Transverse colon (tissue), 4 donors: ENCODE data around the gene BPIFB2. TPM values are rescaled to one million over a fixed set of nuclear protein-coding genes. Genes with fewer than 3 reads are reported as not detected.

Experiments
- DNase-seq: peaks from one replicate; pipeline ENCODE4 v3.0.0-alpha.2; 2019
- H3K27ac ChIP-seq, 4 donors: fragments of 200-600 bp; sonication (generic); 2 replicates each; pipeline ENCODE4 v1.5.1; 2016 to 2018; ENCODE audit warnings: inconsistent platforms in 4 of 4
- H3K27me3 ChIP-seq: fragments of 200-600 bp; sonication (generic); 2 replicates; pipeline ENCODE4 v1.5.1; 2017; ENCODE audit warnings: inconsistent platforms
- H3K36me3 ChIP-seq, 4 donors: fragments of 200-600 bp; sonication (generic); 2 replicates each; pipeline ENCODE4 v1.5.1; 2017 to 2019; ENCODE audit warnings: inconsistent platforms in 4 of 4
- H3K4me1 ChIP-seq, 4 donors: fragments of 200-600 bp; sonication (generic); 2 replicates each; pipeline ENCODE4 v1.5.1; 2017 to 2020; ENCODE audit warnings: inconsistent platforms in 4 of 4
- H3K4me3 ChIP-seq, 4 donors: fragments of 200-600 bp; sonication (generic); 1 replicate in 1 of 4; 2 replicates in 3 of 4; pipeline versions ENCODE4 v1.5.1 to v1.6.1; 2017 to 2019; ENCODE audit warnings: inconsistent platforms in 4 of 4
- H3K9me3 ChIP-seq, 2 donors: fragments of 200-600 bp; sonication (generic); 2 replicates each; pipeline ENCODE4 v1.5.1; 2017 to 2019; ENCODE audit warnings: inconsistent platforms in 2 of 2
- CTCF ChIP-seq, 5 experiments: fragments of 200-600 bp in 3 of 5; fragments of 450-650 bp in 2 of 5; sonication (generic) in 3 of 5; IDR thresholded peaks; 1 replicate in 2 of 5; 2 replicates in 3 of 5; pipeline ENCODE4 v1.5.1; 2016 to 2017; ENCODE audit warnings: antibody characterized with exemption in 5 of 5, inconsistent platforms in 3 of 5, mild to moderate bottlenecking in 2 of 5, moderate library complexity in 1 of 5
- EP300 ChIP-seq: sonication (generic); formaldehyde crosslinking; IDR thresholded peaks from one replicate; pipeline ENCODE4 v1.6.1; 2017; ENCODE audit warnings: antibody characterized with exemption, low read depth
- POLR2A ChIP-seq: fragments of 450-650 bp; IDR thresholded peaks from one replicate; pipeline ENCODE4 v1.6.1; 2016; ENCODE audit warnings: antibody characterized with exemption, mild to moderate bottlenecking, moderate library complexity
- POLR2AphosphoS5 ChIP-seq, 3 donors: sonication (generic); formaldehyde crosslinking; IDR thresholded peaks; one replicate each; pipeline ENCODE4 v1.6.1; 2016; ENCODE audit warnings: antibody characterized with exemption in 3 of 3
- WGBS, 2 donors: methylation state at CpG; one replicate each; pipeline ENCODE4 v1.1.5; 2018; ENCODE audit warnings: low coverage in 1 of 2; 5-methylcytosine and 5-hydroxymethylcytosine counted together
- in situ Hi-C, 4 donors: fragments of 200-750 bp; cut with MboI; loops; one replicate each; pipeline versions ENCODE4 v1.15.0 to v1.15.1; 2017; ENCODE audit warnings: low sequenced_read_pairs in 3 of 4, low pct_ligation_motif_present in 1 of 4, low pct_unique_long_range_greater_than_20kb in 1 of 4
- intact Hi-C: fragments of 100-400 bp; cut with DNase I; formaldehyde crosslinking; loops from one replicate; pipeline ENCODE4 v1.15.1; 2023; ENCODE audit warnings: low total_unique reads
- total RNA-seq, 4 donors: library from RNA; depleted of rRNA; stranded (reverse); fragments of >200 nt; gene quantifications; one replicate each; pipeline ENCODE4 v1.1.0, GENCODE V29; 2016

Gene BPIFB2
- total RNA-seq, 4 donors from 2014 or later: not detected

- no peaks in the 10 kb centered on the region for H3K27me3 ChIP-seq
- intact Hi-C loops: no loop called here
- TF ChIP-seq CTCF (IDR thresholded peaks at IDR 0.05) (no peak), EP300 (no peak), POLR2AphosphoS5 (IDR thresholded peaks at IDR 0.05) (no peak), POLR2A (no peak)
- H3K4me1 ChIP-seq: no peaks in the 10 kb centered on the region
- H3K9me3 ChIP-seq: no peaks in the 10 kb centered on the region
- DNase-seq: no peak
- no peak overlapping the region for H3K4me3 ChIP-seq
- H3K36me3 ChIP-seq: no peaks in the 10 kb centered on the region
- no peak overlapping the region for H3K27ac ChIP-seq
- WGBS, 2 donors: 69% methylated on average over 6 of the region's 6 CpGs; no CpG with 5 or more reads in 1 of the 2 donors
- in situ Hi-C loops: no loop called here
Observed at GRCh38 chr20:33034901-33035492, 27.5 kb downstream of the BPIFB2 start.

GRCh38 chr20:33037456-33037855 lies 30.0 kb downstream of the BPIFB2 start:
- no peak for DNase-seq
- in situ Hi-C loops: no loop called here
- Histone ChIP-seq H3K9me3 (no peaks in the 10 kb centered on the region), H3K4me3 (no peak overlapping the region), H3K36me3 (no peaks in the 10 kb centered on the region), H3K4me1 (no peaks in the 10 kb centered on the region), H3K27me3 (no peaks in the 10 kb centered on the region), H3K27ac (no peak overlapping the region)
- WGBS, 2 donors: 74% methylated on average over 5 of the region's 5 CpGs; no CpG with 5 or more reads in 1 of the 2 donors
- TF ChIP-seq CTCF (IDR thresholded peaks at IDR 0.05) (no peak), POLR2A (no peak), POLR2AphosphoS5 (IDR thresholded peaks at IDR 0.05) (no peak), EP300 (no peak)
- intact Hi-C loops: no loop called here

- H3K36me3 ChIP-seq: no peaks in the 10 kb centered on the region
- TF ChIP-seq CTCF (IDR thresholded peaks at IDR 0.05): no peak
- no peak for TF ChIP-seq POLR2AphosphoS5 (IDR thresholded peaks at IDR 0.05)
- no peak for TF ChIP-seq POLR2A
- no peak for TF ChIP-seq EP300
- H3K4me1 ChIP-seq: no peaks in the 10 kb centered on the region
- no peaks in the 10 kb centered on the region for H3K9me3 ChIP-seq
- no peak for DNase-seq
- no peak overlapping the region for H3K4me3 ChIP-seq
- intact Hi-C loops (no loop called here), in situ Hi-C loops (no loop called here)
- no peaks in the 10 kb centered on the region for H3K27me3 ChIP-seq
- H3K27ac ChIP-seq: no peak overlapping the region
- WGBS, 2 donors: 91 to 95% methylated on average over 4 of the region's 4 CpGs
Observed at GRCh38 chr20:33038243-33038642, 30.7 kb downstream of the BPIFB2 start.

GRCh38 chr20:33042430-33042829 lies 34.9 kb downstream of the BPIFB2 start:
- H3K27me3 ChIP-seq: no peaks in the 10 kb centered on the region
- WGBS, 2 donors: 80 to 87% methylated on average over 3 of the region's 3 CpGs
- TF ChIP-seq EP300 (no peak), CTCF (IDR thresholded peaks at IDR 0.05) (no peak), POLR2AphosphoS5 (IDR thresholded peaks at IDR 0.05) (no peak), POLR2A (no peak)
- in situ Hi-C loops (no loop called here), intact Hi-C loops (no loop called here)
- peaks cover 0 to 10% of the 10 kb centered on the region in 2 donors for H3K9me3 ChIP-seq
- DNase-seq: no peak
- H3K4me3 ChIP-seq: no peak overlapping the region
- no peaks in the 10 kb centered on the region for H3K36me3 ChIP-seq
- no peaks in the 10 kb centered on the region for H3K4me1 ChIP-seq
- no peak overlapping the region for H3K27ac ChIP-seq
